Stimulated activated CD4-positive, alpha-beta T cell treated with anti-CD3 and anti-CD28 coated beads, Interleukin-1b, Interleukin-23, amount 100 ng/mL, for 24 hours (primary cell): ENCODE results near the gene SLC19A1.

Experiments used
- DNase-seq, 4 experiments: peaks; one replicate each; pipeline ENCODE4 v3.0.0-alpha.2; 2020; ENCODE audit warnings: low read depth in 4 of 4, low spot score in 1 of 4

Gene SLC19A1

DNA sequence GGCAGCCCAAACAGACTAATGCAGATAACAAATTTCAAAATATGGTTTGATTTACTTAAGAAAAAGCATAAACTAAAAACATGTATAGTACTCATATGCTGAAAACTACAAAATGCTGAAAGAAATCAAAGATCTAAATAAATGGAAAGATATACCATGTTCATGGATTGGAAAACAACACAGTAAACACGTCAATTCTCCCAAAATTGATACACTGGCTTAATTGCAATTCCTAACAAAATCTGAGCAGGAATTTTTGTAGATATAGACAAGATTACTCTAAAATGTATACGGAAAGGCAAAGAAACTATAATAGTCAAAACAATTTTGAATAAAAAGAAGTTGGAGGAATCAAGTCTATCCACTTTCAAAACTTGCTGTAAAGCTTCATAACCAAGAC lies 21.0 kb downstream of the SLC19A1 start:
- no peak for DNase-seq

- DNase-seq: no peak
Observed at GRCh38 chr21:45519182-45519581, 23.1 kb downstream of the SLC19A1 start.

- DNase-seq: no peak
Observed at GRCh38 chr21:45518742-45519141, 23.5 kb downstream of the SLC19A1 start.

GRCh38 chr21:45517249-45518065 lies 24.8 kb downstream of the SLC19A1 start:
- no peak for DNase-seq

GRCh38 chr21:45516671-45517151 lies 25.5 kb downstream of the SLC19A1 start:
- DNase-seq: no peak

GRCh38 chr21:45516071-45516670 lies 26.1 kb downstream of the SLC19A1 start:
- DNase-seq: no peak

GRCh38 chr21:45515241-45516061 lies 26.8 kb downstream of the SLC19A1 start:
- no peak for DNase-seq

GRCh38 chr21:45514311-45515021 lies 27.8 kb downstream of the SLC19A1 start:
- no peak for DNase-seq

- no peak for DNase-seq
Observed at GRCh38 chr21:45513741-45514310, 28.4 kb downstream of the SLC19A1 start.

DNA sequence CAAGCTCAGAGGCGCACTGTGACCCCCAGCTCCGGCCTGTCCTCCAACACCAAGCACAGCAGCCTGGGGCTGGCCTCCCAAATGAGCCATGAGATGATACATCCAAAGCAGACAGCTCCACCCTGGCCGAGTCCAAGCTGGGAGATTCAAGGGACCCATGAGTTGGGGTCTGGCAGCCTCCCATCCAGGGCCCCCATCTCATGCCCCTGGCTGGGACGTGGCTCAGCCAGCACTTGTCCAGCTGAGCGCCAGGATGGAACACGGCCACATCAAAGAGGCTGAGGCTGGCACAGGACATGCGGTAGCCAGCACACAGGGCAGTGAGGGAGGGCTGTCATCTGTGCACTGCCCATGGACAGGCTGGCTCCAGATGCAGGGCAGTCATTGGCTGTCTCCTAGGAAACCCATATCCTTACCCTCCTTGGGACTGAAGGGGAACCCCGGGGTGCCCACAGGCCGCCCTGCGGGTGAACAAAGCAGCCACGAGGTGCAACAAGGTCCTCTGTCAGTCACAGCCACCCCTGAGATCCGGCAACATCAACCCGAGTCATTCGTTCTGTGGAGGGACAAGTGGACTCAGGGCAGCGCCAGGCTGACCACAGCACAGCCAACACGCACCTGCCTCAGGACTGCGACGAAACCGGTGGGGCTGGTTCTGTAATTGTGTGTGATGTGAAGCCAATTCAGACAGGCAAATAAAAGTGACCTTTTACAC lies 29.1 kb downstream of the SLC19A1 start:
- no peak for DNase-seq

GRCh38 chr21:45512626-45513002 lies 29.6 kb downstream of the SLC19A1 start:
- no peak for DNase-seq

- no peak for DNase-seq
Observed at GRCh38 chr21:45511661-45512431, 30.4 kb downstream of the SLC19A1 start.

DNA sequence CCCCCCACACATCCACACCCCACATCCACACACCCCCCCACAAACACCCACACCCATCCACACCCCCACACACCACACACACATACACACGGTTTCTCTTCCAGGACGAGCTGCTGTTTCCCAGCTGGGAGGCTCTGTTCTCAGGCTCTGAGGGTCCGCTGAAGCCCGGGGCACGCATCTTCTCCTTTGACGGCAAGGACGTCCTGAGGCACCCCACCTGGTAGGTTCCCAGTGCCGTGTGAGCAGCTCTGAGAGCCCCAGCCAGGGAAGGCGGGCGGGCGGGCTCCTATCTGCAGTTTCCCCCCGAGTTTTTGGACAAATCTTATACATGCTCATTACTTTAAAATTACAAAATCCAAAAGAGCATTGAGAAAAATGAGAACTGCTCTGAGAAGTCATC lies 31.2 kb downstream of the SLC19A1 start:
- DNase-seq: no peak

DNA sequence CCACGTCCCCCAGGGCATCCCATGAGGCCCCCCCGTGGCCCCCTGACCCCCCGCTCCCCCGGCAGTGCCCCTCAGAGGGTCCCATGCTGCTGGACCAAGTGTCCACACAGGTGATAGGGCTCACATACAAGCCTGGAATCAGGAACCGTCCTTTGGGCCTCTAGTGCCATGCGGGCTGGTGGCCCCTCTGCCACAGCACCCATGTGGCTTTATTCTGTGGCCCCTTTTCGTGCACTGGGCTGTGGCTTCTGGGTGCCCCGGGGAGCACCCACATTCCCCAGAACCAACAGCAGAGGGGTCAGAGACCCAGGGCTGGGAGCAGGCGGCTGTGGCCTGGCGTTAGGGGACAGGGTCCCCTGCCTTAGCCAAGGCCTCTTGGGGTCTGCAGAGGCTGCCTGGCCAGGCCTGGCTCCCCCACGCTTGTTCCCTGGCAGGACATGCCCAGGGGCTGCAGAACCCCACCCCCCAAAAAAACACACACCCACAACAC lies 31.7 kb downstream of the SLC19A1 start:
- no peak for DNase-seq

DNA sequence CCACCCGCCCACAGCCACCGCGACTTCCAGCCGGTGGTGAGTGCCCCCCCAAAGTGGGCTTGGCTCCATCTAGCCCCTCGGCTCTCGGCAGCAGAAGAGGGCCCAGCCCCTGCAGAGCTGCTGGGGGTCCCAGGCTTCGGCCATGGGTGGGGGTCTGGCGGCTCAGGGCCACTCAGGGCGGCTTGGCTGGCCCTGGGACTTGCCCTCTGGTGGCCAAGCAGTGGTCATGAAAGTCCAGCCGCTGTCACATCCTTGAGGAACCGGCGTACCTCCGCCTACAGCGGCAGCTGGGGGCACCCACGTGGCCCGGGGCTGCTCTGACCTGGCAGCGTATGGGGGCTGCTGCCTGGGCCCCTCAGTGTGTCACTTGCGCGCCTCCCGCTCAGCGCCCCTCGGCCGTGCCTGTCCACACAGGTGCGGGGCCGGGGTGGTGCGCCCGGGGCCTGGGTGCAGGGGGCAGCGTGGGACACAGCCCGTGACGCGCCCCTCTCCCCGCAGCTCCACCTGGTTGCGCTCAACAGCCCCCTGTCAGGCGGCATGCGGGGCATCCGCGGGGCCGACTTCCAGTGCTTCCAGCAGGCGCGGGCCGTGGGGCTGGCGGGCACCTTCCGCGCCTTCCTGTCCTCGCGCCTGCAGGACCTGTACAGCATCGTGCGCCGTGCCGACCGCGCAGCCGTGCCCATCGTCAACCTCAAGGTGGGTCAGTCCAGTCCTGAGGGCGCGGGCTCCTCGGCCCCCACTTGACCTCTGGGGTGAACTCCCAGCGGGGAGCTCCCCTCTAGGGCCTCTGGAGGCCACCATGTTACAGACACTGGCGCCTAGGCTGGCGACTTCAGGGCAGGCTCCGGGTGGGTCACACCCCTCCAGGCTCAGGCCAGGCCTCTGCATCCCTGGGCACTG lies 32.4 kb downstream of the SLC19A1 start:
- no peak for DNase-seq

DNA sequence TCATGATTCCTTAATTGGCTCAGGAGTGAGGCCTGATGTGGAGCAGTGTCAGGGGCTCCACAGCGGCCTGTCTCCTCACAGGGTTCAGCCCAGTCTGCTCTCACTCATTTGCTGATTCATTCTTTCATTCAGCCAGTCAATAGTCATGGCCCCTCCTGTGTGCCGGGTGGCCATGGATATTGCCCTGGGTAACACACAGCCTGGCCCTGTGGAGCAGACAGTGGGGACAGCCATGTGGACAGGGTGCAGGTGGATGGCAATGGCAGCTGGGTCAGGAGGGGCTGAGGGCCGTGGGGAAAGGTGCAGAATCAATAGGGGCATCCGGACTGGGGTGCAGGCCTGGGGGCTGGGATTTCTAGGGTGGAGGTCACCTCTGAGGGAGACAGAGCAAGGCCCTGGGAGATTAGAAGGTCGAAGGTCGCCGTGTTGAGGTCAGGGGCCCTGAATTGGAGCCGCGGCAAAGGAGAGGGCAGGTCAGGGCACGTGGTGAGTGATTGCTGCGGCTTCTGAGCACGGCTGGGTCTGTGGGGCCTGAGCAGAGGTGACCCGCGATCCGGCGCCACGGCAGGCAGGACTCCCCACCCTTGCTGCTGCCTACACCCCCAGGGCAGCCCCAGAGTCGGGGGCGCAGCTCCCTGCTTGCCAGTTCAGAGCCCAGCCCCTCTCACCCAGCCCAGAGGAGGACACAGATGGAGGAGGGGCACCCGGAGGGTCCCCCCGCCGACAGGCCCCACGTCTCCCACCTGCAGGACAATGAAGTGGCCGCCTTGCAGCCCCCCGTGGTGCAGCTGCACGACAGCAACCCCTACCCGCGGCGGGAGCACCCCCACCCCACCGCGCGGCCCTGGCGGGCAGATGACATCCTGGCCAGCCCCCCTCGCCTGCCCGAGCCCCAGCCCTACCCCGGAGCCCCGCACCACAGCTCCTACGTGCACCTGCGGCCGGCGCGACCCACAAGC lies 33.4 kb downstream of the SLC19A1 start:
- DNase-seq: no peak

GRCh38 chr21:45507888-45508508 lies 34.2 kb downstream of the SLC19A1 start:
- DNase-seq: no peak
